ENCODE results near the gene CD8A. TPM values are rescaled to one million over a fixed set of nuclear protein-coding genes. Genes with fewer than 3 reads are reported as not detected.

CD8A gene
- total RNA-seq, 4 donors from 2014 or later = 0.82 to 1.5 (median 1.3) TPM; not detected in 1

- no peak for TF ChIP-seq CTCF (IDR thresholded peaks at IDR 0.05; ENCODE audit: low read depth)
These were observed 4.1 kb upstream of the CD8A start for GRCh38 chr2:86794861-86795260.

- TF ChIP-seq CTCF (IDR thresholded peaks at IDR 0.05; ENCODE audit: low read depth) = no peak
These were observed 3.0 kb upstream of the CD8A start for GRCh38 chr2:86793752-86794151.

GRCh38 chr2:86791573-86791972, 860 bp upstream of the CD8A start:
- TF ChIP-seq CTCF (IDR thresholded peaks at IDR 0.05; ENCODE audit: low read depth) = no peak

GRCh38 chr2:86790134-86790675, 508 bp downstream of the CD8A start:
- TF ChIP-seq CTCF (IDR thresholded peaks at IDR 0.05; ENCODE audit: low read depth) = no peak

- no peak for TF ChIP-seq CTCF (IDR thresholded peaks at IDR 0.05; ENCODE audit: low read depth)
These were observed 1.0 kb downstream of the CD8A start for GRCh38 chr2:86789687-86790133.

GRCh38 chr2:86788881-86789686, 1.6 kb downstream of the CD8A start:
- TF ChIP-seq CTCF (IDR thresholded peaks at IDR 0.05; ENCODE audit: low read depth) = no peak

GRCh38 chr2:86788165-86788564, 2.5 kb downstream of the CD8A start:
- TF ChIP-seq CTCF (IDR thresholded peaks at IDR 0.05; ENCODE audit: low read depth) = no peak
